ENCODE measurements around the gene RCN1.

RCN1 gene

DNA sequence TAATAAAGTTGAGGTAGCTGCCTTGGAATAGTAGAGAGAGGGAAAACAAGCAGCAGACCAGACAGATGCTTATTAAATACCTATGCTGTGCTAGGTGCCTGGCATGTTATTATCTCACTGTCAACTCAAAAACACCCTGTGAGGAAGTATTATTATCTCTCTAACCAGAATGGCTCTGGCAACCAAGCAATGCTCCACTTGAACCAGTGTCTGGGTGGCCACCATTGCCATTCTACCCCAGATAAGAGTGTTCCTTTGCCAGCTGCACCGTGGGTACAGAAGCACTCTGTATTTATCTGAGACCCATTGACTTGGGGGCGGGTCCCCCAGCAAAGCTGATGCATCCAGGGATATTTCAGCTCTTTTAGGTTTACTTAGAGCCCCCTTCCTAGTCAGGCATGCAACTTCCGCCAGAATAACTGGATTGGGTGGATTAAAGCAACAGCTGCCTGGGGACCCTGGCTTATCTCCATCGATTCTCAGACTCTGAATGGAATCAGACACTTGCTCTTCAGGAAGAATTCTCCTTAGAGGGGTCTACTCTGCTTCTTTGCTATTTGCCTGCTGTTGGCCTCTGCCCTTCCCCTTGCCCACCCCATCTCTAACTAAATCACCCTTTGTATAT, 49.1 kb downstream of the RCN1 start:
- Histone ChIP-seq H3K36me3 (ENCODE audit: control insufficient read depth, insufficient read depth, low read length, severe bottlenecking) (no peaks in the 10 kb centered on the region), H3K4me1 (ENCODE audit: control insufficient read depth, insufficient read depth, low read length) (peaks cover 15% of the 10 kb centered on the region), H3K9ac (ENCODE audit: low read length) (no peak overlapping the region), H3K9me3 (ENCODE audit: control insufficient read depth, low read length) (no peaks in the 10 kb centered on the region), H3K27me3 (replicated peaks; ENCODE audit: control insufficient read depth, insufficient read depth, low read length) (no peaks in the 10 kb centered on the region), H3K4me3 (ENCODE audit: low read length) (no peak overlapping the region)
- DNase-seq (ENCODE audit: low read depth): no peak

DNA sequence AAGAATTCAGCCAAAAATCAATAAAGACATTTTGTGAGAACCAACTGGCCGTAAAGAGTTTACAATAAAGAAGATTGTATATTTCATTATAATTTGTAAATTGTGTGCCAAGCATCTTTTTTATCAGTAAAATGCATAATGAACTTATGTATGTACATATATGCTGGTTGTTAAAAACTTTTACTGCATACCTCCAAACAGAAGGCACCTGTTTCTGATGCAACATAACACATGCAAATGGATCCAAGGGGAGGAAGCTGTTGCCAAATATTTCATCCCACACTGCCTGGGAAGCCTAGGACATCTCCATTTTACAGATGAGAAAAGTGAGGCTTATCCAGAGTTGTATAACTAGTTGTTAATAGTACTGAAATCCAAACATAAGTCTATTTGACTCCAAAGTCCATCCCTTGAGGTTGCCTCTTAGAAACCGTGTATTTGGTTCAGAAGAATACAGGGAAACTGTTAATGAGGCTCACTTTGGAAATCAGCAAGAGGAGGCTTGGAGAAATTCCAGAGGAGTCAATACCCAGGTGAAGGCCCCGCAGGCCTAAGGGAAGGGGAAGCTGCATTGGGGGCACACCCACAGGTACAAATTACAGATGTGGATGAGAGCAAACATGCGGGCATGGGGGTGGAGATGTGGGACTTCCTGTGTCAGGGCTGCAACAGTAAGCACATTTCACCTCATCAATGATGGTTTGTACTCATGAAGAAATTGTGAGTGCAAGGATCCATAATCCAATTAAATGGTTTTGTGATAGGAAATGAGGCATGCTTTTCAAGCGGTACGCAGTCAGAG, 51.1 kb downstream of the RCN1 start:
- DNase-seq (ENCODE audit: low read depth): no peak
- no peak overlapping the region for H3K9ac ChIP-seq (ENCODE audit: low read length)
- H3K4me1 ChIP-seq (ENCODE audit: control insufficient read depth, insufficient read depth, low read length): peaks cover 13% of the 10 kb centered on the region
- H3K9me3 ChIP-seq (ENCODE audit: control insufficient read depth, low read length): no peaks in the 10 kb centered on the region
- H3K4me3 ChIP-seq (ENCODE audit: low read length): no peak overlapping the region
- H3K36me3 ChIP-seq (ENCODE audit: control insufficient read depth, insufficient read depth, low read length, severe bottlenecking): no peaks in the 10 kb centered on the region
- H3K27me3 ChIP-seq (replicated peaks; ENCODE audit: control insufficient read depth, insufficient read depth, low read length): no peaks in the 10 kb centered on the region

DNA sequence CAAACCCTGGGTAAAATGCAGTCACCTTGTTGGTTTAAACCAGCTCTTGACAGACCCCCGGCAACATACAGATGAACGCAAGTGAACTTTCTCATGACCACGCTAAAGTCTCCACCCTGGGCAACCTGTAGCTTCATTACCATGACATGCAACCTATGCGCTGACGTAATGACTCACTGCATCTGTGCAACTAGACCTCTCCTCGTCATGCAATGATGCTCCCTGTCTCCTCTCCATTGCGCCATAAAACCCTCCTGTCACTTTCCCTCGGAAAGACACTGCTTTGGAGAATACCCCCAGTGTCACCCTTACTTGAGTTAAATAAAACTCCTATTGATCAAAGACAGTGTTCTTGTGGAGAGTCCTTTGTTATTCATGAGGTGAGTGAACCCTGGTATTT, 52.5 kb downstream of the RCN1 start:
- Histone ChIP-seq H3K9ac (ENCODE audit: low read length) (no peak overlapping the region), H3K4me1 (ENCODE audit: control insufficient read depth, insufficient read depth, low read length) (peaks cover 4% of the 10 kb centered on the region), H3K4me3 (ENCODE audit: low read length) (no peak overlapping the region), H3K36me3 (ENCODE audit: control insufficient read depth, insufficient read depth, low read length, severe bottlenecking) (no peaks in the 10 kb centered on the region), H3K9me3 (ENCODE audit: control insufficient read depth, low read length) (no peaks in the 10 kb centered on the region), H3K27me3 (replicated peaks; ENCODE audit: control insufficient read depth, insufficient read depth, low read length) (no peaks in the 10 kb centered on the region)
- no peak for DNase-seq (ENCODE audit: low read depth)

DNA sequence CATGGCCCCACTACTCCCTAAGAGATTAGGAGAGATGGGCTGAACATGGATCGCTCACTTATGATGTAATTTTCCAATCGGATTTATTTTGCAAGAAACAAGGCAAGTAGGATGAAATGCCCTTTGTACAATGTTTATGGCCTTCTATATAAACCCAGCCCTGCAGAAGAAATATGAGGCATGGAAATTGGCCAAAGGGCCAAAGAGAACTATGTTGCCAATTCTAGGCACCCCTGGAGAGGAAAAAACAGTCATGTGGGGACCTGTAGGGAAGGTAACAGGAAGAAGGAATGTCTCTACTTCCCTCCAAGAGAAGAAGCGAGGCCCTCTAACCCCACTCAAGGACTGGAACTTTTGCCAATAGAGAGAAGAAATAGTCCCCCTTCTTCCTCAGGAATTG, 54.4 kb downstream of the RCN1 start:
- H3K9ac ChIP-seq (ENCODE audit: low read length): no peak overlapping the region
- H3K27me3 ChIP-seq (replicated peaks; ENCODE audit: control insufficient read depth, insufficient read depth, low read length): no peaks in the 10 kb centered on the region
- no peak for DNase-seq (ENCODE audit: low read depth)
- no peaks in the 10 kb centered on the region for H3K36me3 ChIP-seq (ENCODE audit: control insufficient read depth, insufficient read depth, low read length, severe bottlenecking)
- H3K4me3 ChIP-seq (ENCODE audit: low read length): no peak overlapping the region
- H3K9me3 ChIP-seq (ENCODE audit: control insufficient read depth, low read length): no peaks in the 10 kb centered on the region
- peaks cover 10% of the 10 kb centered on the region for H3K4me1 ChIP-seq (ENCODE audit: control insufficient read depth, insufficient read depth, low read length)

DNA sequence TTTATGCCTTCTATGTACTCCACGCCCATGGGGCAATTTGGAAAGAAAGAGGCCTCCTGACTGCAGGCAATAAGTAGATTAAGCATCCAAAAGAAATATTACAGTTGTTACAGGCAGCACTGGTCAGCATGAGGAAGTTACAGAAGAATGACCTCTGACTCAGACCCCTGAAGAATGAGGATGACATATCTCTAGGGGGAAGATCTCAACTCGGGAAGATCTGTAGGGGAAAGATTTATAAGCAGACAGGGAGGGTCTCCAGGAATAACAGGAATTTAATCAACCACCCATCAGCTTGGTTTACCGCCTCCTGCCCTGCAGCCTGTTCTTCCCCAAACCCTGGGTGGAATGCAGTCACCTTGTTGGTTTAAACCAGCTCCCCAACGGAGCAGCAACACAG, 58.0 kb downstream of the RCN1 start:
- no peak overlapping the region for H3K4me3 ChIP-seq (ENCODE audit: low read length)
- no peaks in the 10 kb centered on the region for H3K36me3 ChIP-seq (ENCODE audit: control insufficient read depth, insufficient read depth, low read length, severe bottlenecking)

DNA sequence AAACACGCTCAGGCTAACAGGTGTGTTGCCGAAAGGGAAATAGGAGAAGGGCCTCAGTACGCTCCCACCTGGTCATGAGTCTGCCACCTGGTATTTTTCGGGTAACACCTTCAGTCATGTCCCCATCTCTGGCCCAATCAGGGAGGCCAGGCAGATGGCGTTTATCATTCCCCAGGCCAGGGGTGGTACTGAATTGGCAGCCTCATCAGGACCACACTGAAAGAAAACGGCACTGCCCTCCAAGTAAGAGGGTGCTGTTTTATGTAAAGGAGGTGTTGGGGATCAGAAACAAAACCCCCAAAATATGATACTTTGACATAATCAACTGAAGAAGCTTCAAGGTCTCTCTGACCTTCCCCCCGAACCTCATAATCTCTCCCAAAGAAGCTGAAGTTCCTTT, 58.9 kb downstream of the RCN1 start:
- Histone ChIP-seq H3K36me3 (ENCODE audit: control insufficient read depth, insufficient read depth, low read length, severe bottlenecking) (no peaks in the 10 kb centered on the region), H3K9ac (ENCODE audit: low read length) (no peak overlapping the region), H3K4me1 (ENCODE audit: control insufficient read depth, insufficient read depth, low read length) (peaks cover 15% of the 10 kb centered on the region), H3K9me3 (ENCODE audit: control insufficient read depth, low read length) (no peaks in the 10 kb centered on the region), H3K4me3 (ENCODE audit: low read length) (no peak overlapping the region), H3K27me3 (replicated peaks; ENCODE audit: control insufficient read depth, insufficient read depth, low read length) (peaks cover 6% of the 10 kb centered on the region)
- DNase-seq (ENCODE audit: low read depth): no peak

More for the DNA sequence above, 58.0 kb downstream of the RCN1 start:
- peaks cover 6% of the 10 kb centered on the region for H3K27me3 ChIP-seq (replicated peaks; ENCODE audit: control insufficient read depth, insufficient read depth, low read length)
- H3K9me3 ChIP-seq (ENCODE audit: control insufficient read depth, low read length): no peaks in the 10 kb centered on the region
- no peak for DNase-seq (ENCODE audit: low read depth)
- H3K4me1 ChIP-seq (ENCODE audit: control insufficient read depth, insufficient read depth, low read length): peaks cover 15% of the 10 kb centered on the region
- no peak overlapping the region for H3K9ac ChIP-seq (ENCODE audit: low read length)

DNA sequence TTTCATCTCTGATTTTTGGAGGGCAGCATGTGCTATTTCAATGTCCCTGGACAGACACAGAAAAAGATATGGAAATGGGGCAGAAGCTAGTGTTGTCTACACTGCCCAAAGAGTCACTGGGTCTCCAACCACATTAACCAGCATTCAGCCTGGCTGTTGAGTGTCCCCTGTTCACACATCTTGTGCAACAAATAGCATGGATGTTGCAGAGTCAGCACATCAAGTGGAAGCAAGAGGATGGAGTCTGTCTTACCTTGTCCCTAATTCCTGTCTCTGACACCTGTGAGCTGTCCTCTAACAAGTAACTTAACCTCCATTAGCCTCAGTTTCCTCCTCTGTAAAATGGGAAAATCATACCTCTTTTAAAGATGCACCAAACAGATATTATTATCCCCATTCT, 60.2 kb downstream of the RCN1 start:
- Histone ChIP-seq H3K27me3 (replicated peaks; ENCODE audit: control insufficient read depth, insufficient read depth, low read length) (peaks cover 6% of the 10 kb centered on the region), H3K9me3 (ENCODE audit: control insufficient read depth, low read length) (no peaks in the 10 kb centered on the region), H3K4me1 (ENCODE audit: control insufficient read depth, insufficient read depth, low read length) (peaks cover 15% of the 10 kb centered on the region), H3K9ac (ENCODE audit: low read length) (no peak overlapping the region), H3K36me3 (ENCODE audit: control insufficient read depth, insufficient read depth, low read length, severe bottlenecking) (no peaks in the 10 kb centered on the region), H3K4me3 (ENCODE audit: low read length) (no peak overlapping the region)
- DNase-seq (ENCODE audit: low read depth): no peak

DNA sequence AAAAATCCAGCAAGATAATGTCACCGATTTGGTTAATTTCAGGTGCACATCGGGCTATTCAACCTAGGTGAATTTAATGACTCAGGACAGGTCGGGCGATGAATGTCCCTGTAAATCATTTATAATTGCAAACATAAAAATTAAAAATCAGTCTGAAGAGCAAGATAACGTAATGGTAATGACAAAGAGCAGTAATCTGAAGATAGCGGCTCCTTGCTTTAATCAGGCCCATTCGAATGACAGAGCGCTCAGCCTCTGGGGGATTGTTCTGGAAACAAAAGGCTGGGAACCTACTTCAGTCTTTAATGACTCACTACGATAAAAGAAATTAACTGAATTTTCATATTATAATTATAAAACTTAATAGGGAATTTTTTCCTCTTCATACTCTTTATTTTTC, 61.3 kb downstream of the RCN1 start:
- peaks cover 6% of the 10 kb centered on the region for H3K27me3 ChIP-seq (replicated peaks; ENCODE audit: control insufficient read depth, insufficient read depth, low read length)
- peaks cover 15% of the 10 kb centered on the region for H3K4me1 ChIP-seq (ENCODE audit: control insufficient read depth, insufficient read depth, low read length)
- H3K4me3 ChIP-seq (ENCODE audit: low read length): no peak overlapping the region
- H3K36me3 ChIP-seq (ENCODE audit: control insufficient read depth, insufficient read depth, low read length, severe bottlenecking): no peaks in the 10 kb centered on the region
- no peak for DNase-seq (ENCODE audit: low read depth)
- H3K9me3 ChIP-seq (ENCODE audit: control insufficient read depth, low read length): peaks cover 7% of the 10 kb centered on the region
- H3K9ac ChIP-seq (ENCODE audit: low read length): no peak overlapping the region

DNA sequence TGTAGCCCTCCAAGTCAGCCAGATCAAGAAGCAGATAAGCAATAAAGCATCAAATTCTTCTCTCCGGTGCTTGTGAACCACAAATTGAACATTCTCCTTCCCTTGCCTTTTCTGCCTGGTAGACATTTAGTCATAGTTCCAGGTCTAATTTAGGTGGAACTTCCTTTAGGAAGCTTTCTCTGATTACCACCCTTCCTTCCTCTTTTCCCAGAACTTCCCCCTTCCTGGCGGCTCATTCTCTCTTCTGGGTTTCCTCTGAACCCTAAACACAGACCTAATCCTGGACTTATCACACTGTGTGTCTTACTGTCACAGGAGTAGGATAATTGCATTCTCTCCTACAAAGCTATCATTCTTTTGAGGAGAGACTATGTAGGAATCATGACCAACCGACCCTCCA, 61.9 kb downstream of the RCN1 start:
- H3K9ac ChIP-seq (ENCODE audit: low read length): no peak overlapping the region
- H3K4me3 ChIP-seq (ENCODE audit: low read length): no peak overlapping the region
- H3K36me3 ChIP-seq (ENCODE audit: control insufficient read depth, insufficient read depth, low read length, severe bottlenecking): no peaks in the 10 kb centered on the region
- peaks cover 15% of the 10 kb centered on the region for H3K4me1 ChIP-seq (ENCODE audit: control insufficient read depth, insufficient read depth, low read length)
- H3K9me3 ChIP-seq (ENCODE audit: control insufficient read depth, low read length): peaks cover 8% of the 10 kb centered on the region
- no peak for DNase-seq (ENCODE audit: low read depth)
- peaks cover 9% of the 10 kb centered on the region for H3K27me3 ChIP-seq (replicated peaks; ENCODE audit: control insufficient read depth, insufficient read depth, low read length)

DNA sequence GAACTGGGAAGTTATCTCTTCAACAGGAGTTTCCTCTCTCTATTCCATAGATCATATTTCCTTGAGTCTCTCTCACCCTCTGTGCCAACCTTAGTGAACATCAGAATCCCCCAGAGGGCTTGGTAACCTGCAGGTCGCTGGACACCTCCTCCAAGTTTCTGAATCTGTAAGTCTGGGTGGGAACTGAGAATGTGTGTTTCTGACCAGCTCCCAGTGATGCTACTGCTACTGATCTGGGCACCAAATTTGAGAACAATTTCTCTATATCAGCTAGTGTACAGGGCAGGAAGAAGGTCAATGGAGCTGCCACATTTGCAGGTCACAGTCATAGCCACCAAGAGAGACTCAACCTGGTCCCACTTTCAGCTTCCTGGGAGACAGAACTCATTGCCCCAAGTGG, 62.9 kb downstream of the RCN1 start:
- DNase-seq (ENCODE audit: low read depth): no peak

DNA sequence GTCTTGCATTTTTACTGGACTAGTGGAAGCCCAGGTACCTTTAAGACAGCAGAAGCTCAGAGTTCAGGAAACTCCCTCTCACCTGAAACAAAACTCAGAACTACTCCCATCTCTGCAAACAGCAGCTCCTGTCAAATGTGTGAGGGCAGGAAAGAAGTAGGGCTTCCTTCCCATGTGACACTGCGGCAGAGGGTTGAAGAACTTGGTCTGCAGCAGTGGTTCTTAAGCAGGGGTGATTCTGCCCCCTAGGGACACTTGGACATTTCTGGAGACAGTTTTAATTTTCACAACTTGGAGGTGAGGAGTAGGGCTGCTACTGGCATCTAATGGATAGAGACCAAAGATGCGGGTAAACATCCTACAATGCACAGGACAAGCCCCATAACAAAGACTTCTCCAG, 63.4 kb downstream of the RCN1 start:
- Histone ChIP-seq H3K4me3 (ENCODE audit: low read length) (no peak overlapping the region), H3K27me3 (replicated peaks; ENCODE audit: control insufficient read depth, insufficient read depth, low read length) (peaks cover 9% of the 10 kb centered on the region), H3K36me3 (ENCODE audit: control insufficient read depth, insufficient read depth, low read length, severe bottlenecking) (no peaks in the 10 kb centered on the region), H3K4me1 (ENCODE audit: control insufficient read depth, insufficient read depth, low read length) (peaks cover 10% of the 10 kb centered on the region), H3K9me3 (ENCODE audit: control insufficient read depth, low read length) (peaks cover 8% of the 10 kb centered on the region), H3K9ac (ENCODE audit: low read length) (no peak overlapping the region)
- no peak for DNase-seq (ENCODE audit: low read depth)

More for the DNA sequence above, 62.9 kb downstream of the RCN1 start:
- Histone ChIP-seq H3K36me3 (ENCODE audit: control insufficient read depth, insufficient read depth, low read length, severe bottlenecking) (no peaks in the 10 kb centered on the region), H3K9me3 (ENCODE audit: control insufficient read depth, low read length) (peaks cover 8% of the 10 kb centered on the region), H3K27me3 (replicated peaks; ENCODE audit: control insufficient read depth, insufficient read depth, low read length) (peaks cover 9% of the 10 kb centered on the region), H3K9ac (ENCODE audit: low read length) (no peak overlapping the region), H3K4me1 (ENCODE audit: control insufficient read depth, insufficient read depth, low read length) (peaks cover 13% of the 10 kb centered on the region), H3K4me3 (ENCODE audit: low read length) (no peak overlapping the region)

Measured in adipocyte (in vitro differentiated cells).